ENCODE measurements around the gene GULP1. TPM values are rescaled to one million over a fixed set of nuclear protein-coding genes. Genes with fewer than 3 reads are reported as not detected.
"Not testable (repeated sequence)": the region's sequence is repeated elsewhere in the genome, so short reads cannot be mapped to it uniquely, and the experiment has no call there.

Gene GULP1
- total and polyA plus RNA-seq, 2 of the 13 experiments (the other 11 are each of a cell fraction or from before 2014, with no cell fraction given), result 0.15 TPM; not detected in 1

DNA sequence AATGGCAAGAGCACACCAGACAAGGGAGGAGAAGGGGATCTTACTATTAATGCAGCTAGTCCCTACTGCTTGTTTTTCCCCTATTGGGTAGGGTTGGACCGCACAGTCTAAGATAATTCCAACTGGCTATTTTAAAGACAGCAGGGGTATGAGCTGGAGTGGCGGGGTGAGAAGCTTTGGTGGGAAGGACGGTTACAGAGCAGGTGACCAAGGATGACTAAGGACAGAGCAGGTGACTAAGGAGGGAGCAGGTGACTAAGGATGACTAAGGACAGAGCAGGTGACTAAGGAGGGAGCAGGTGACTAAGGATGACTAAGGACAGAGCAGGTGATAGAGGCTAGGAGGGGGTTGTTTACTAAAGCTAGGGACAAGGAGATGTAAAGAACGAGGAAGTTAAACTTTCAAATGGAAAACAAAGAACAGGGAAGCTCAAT lies 7.3 kb downstream of the GULP1 start:
- H3K36me3 ChIP-seq (replicated peaks in 1 of 2; ENCODE audit: control insufficient read depth in 1 of 2, insufficient read depth in 2 of 2, low read length in 2 of 2); H3K27me3 ChIP-seq (ENCODE audit: control insufficient read depth in 1 of 2, insufficient read depth in 2 of 2, low read length in 2 of 2); BruUV-seq (replicated peaks); POLR2A ChIA-PET; ATAC-seq; H3K9ac ChIP-seq (ENCODE audit: insufficient read depth, low read depth, low read length); H3K4me2 ChIP-seq (ENCODE audit: low read depth, low read length); H3K4me3 ChIP-seq (replicated peaks in 1 of 3; ENCODE audit: insufficient read depth in 1 of 3, low read depth in 2 of 3, low read length in 3 of 3); CTCF ChIA-PET (ENCODE audit: low intra/inter-chr PET ratio, low total read pairs); DNase-seq (ENCODE audit: low spot score); H3K9me3 ChIP-seq (ENCODE audit: low read length); H3K79me2 ChIP-seq (ENCODE audit: insufficient read depth, low read length); H3K27ac ChIP-seq (ENCODE audit: extremely low read length, insufficient read depth, low read length); H3K4me1 ChIP-seq (ENCODE audit: insufficient read depth, low read length); H4K20me1 ChIP-seq (ENCODE audit: insufficient read depth, low read length); H2AFZ ChIP-seq (ENCODE audit: low read length); FAIRE-seq; in situ Hi-C loops (cut with HindIII; ENCODE audit: extremely low pct_ligation_motif_present, low pct_unique_long_range_greater_than_20kb); intact Hi-C loops (cut with micrococcal nuclease; ENCODE audit: unreplicated experiment); TF ChIP-seq NONO (CRISPR knock-in tag; conservative IDR thresholded peaks at IDR 0.05): not testable (repeated sequence)
- 23% methylated on average over 4 of the region's 4 CpGs for whole genome bisulfite sequencing (ENCODE audit: low lambda C conversion rate)
- TF ChIP-seq NONO (IDR thresholded peaks at IDR 0.05), result 0 out of 2 replicates have a peak, but pooled peaks have one; percentile 26
- TF ChIP-seq FOSL2 (CRISPR knock-in tag; IDR thresholded peaks at IDR 0.05), result peak; percentile 38

DNA sequence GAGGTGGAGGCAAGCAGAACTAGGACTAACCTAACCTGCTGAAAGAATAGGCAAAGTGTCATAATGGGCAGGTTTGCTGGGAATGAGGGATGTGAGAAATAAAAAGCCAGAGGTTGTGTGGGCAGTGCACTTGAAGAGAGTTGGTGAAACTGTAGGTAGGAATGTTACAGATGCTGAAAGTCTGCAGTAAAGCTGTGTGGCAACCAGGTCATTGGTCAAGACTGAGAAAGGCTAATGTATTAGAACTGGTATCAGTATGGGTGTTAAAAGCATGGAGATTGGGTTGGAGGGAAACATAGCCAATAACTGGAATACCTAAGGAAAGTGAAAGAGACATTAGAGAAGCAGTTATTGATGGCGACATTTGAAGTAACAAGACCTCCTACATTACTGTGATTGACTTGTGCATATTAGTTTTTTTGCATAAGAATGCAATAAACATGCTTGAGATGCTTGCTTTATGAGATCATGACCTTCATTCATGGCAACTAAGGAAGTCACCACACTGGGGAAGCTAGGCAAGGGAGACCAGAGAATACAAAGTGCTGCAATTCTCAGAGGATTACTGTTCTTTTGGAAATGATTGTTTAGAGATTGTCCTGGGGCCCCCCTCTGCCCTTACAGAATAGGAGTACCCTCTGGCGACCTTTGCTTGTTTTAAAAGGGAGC lies 11.8 kb downstream of the GULP1 start:
- ChIA-PET CTCF (ENCODE audit: low intra/inter-chr PET ratio, low total read pairs) (no interaction called here), POLR2A (no interaction called here)
- FAIRE-seq (no peak), DNase-seq (ENCODE audit: low spot score) (no peak), ATAC-seq (no peak)
- H3K27ac ChIP-seq (ENCODE audit: extremely low read length, insufficient read depth, low read length), result no peak overlapping the region
- intact Hi-C loops (cut with micrococcal nuclease; ENCODE audit: unreplicated experiment), result no loop called here
- H3K79me2 ChIP-seq (ENCODE audit: insufficient read depth, low read length), result no peaks in the 10 kb centered on the region
- WGBS (ENCODE audit: low lambda C conversion rate), result 0% methylated on average over 2 of the region's 2 CpGs
- H3K9me3 ChIP-seq (ENCODE audit: low read length), result no peaks in the 10 kb centered on the region
- no TSS peak for BruUV-seq (replicated peaks)
- H3K27me3 ChIP-seq (ENCODE audit: control insufficient read depth in 1 of 2, insufficient read depth in 2 of 2, low read length in 2 of 2), result no peaks in the 10 kb centered on the region
- no peaks in the 10 kb centered on the region for H4K20me1 ChIP-seq (ENCODE audit: insufficient read depth, low read length)
- H3K4me3 ChIP-seq (replicated peaks in 1 of 3; ENCODE audit: insufficient read depth in 1 of 3, low read depth in 2 of 3, low read length in 3 of 3), result no peak overlapping the region
- H3K36me3 ChIP-seq (replicated peaks in 1 of 2; ENCODE audit: control insufficient read depth in 1 of 2, insufficient read depth in 2 of 2, low read length in 2 of 2), result no peaks in the 10 kb centered on the region
- no peak overlapping the region for H3K9ac ChIP-seq (ENCODE audit: insufficient read depth, low read depth, low read length)
- in situ Hi-C loops (cut with HindIII; ENCODE audit: extremely low pct_ligation_motif_present, low pct_unique_long_range_greater_than_20kb), result no loop called here
- no peak overlapping the region for H2AFZ ChIP-seq (ENCODE audit: low read length)
- H3K4me1 ChIP-seq (ENCODE audit: insufficient read depth, low read length), result no peaks in the 10 kb centered on the region
- H3K4me2 ChIP-seq (ENCODE audit: low read depth, low read length), result no peak overlapping the region
- TF ChIP-seq ZZZ3 (CRISPR knock-in tag; IDR thresholded peaks at IDR 0.05; ENCODE audit: borderline replicate concordance), result no peak
- TF ChIP-seq, protein P1, sequence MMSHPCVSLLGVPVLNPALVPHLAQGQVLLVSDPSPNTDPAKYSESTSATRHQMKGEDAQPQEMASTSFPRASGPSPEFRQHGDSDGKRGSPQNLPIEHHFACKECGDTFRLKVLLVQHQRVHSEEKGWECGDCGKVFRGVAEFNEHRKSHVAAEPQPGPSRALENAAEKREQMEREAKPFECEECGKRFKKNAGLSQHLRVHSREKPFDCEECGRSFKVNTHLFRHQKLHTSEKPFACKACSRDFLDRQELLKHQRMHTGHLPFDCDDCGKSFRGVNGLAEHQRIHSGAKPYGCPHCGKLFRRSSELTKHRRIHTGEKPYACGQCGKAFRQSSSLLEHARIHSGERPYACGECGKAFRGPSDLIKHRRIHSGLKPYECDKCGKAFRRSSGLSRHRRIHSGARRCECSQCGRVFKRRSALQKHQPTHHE (CRISPR knock-in tag; IDR thresholded peaks at IDR 0.05; ENCODE audit: borderline replicate concordance), result no peak
- TF ChIP-seq, protein P2, sequence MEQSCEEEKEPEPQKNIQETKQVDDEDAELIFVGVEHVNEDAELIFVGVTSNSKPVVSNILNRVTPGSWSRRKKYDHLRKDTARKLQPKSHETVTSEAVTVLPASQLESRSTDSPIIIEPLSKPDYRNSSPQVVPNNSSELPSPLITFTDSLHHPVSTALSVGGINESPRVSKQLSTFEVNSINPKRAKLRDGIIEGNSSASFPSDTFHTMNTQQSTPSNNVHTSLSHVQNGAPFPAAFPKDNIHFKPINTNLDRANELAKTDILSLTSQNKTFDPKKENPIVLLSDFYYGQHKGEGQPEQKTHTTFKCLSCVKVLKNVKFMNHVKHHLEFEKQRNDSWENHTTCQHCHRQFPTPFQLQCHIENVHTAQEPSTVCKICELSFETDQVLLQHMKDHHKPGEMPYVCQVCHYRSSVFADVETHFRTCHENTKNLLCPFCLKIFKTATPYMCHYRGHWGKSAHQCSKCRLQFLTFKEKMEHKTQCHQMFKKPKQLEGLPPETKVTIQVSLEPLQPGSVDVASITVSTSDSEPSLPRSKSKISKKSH (CRISPR knock-in tag; IDR thresholded peaks at IDR 0.05; ENCODE audit: borderline replicate concordance), result no peak

Data from HepG2 (cell line).